Measurements from ENCODE around the gene PRR22.

The PRR22 gene

DNA sequence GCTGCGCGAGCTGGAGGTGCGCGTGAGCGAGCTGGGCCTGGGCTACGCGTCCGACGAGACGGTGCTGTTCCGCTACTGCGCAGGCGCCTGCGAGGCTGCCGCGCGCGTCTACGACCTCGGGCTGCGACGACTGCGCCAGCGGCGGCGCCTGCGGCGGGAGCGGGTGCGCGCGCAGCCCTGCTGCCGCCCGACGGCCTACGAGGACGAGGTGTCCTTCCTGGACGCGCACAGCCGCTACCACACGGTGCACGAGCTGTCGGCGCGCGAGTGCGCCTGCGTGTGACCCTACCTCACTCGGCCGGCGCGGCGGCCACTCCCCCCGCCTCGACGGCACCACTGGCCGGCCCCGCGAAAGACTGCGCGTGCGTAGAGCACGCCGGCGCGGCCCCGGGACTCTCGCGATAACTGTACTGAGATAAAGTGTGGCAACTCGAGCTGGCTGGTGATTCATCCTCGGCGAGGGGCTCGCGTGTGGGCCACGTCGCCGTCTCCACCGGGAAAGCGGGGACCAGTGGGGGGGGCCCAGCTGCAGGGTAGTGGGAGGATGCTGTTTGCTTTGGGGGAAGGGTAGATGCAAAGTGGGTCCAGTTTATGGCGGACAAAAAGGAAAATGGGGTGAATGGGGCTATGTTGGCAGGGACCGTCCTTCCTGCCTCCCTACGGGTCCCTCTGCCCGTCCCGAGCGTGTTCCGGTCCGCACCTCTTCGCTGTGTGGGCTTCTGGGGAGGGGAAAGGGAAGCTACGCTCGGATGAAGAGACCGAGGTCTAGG is 43.5 kb upstream of the PRR22 start:
- H3K4me1 ChIP-seq (ENCODE audit: insufficient read depth, insufficient read length): peaks cover 22% of the 10 kb centered on the region
- peak; percentile 89 for DNase-seq (ENCODE audit: low read depth, low spot score)
- H3K9me3 ChIP-seq (ENCODE audit: insufficient read depth, low read length): no peaks in the 10 kb centered on the region
- H3K36me3 ChIP-seq (ENCODE audit: insufficient read depth, insufficient read length, low read length): no peaks in the 10 kb centered on the region
- no peaks in the 10 kb centered on the region for H3K27me3 ChIP-seq (ENCODE audit: insufficient read depth, insufficient read length)
- TF ChIP-seq ZNF274 (IDR thresholded peaks at IDR 0.05; ENCODE audit: low read depth, low read length) (no peak), YY1 (IDR thresholded peaks at IDR 0.05; ENCODE audit: insufficient read depth, insufficient read length) (no peak), SUZ12 (IDR thresholded peaks at IDR 0.05; ENCODE audit: extremely low read depth, insufficient read depth, insufficient read length) (no peak)
- H3K4me3 ChIP-seq (ENCODE audit: insufficient read length, low read depth): peak overlapping the region; percentile 97
- H3K9ac ChIP-seq (ENCODE audit: insufficient read length, low read depth): peak overlapping the region; percentile 100

DNA sequence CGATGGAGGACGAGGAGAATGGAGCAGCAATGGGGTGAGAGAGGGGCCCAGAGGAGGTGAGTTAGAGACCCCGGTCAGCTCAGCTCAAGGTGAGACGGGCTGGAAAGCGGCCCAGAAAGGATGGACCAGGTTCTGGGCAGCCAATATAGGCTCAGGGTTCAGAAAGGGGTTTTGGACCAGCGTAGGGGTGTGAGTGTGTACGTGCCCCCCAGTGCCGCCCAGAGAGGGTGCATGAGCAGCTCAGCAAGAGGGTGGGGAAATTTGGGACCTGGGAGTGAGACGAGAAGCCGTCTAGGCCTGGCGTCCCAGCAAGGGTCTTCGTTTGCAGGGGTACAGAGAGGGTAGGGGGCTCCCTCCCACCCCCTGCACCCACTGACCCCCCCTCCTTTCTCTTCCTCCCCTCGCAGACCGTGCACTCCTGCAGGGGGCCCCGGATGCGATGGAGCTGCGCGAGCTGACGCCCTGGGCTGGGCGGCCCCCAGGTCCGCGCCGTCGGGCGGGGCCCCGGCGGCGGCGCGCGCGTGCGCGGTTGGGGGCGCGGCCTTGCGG is 42.9 kb upstream of the PRR22 start:
- TF ChIP-seq SUZ12 (IDR thresholded peaks at IDR 0.05; ENCODE audit: extremely low read depth, insufficient read depth, insufficient read length) (no peak), YY1 (IDR thresholded peaks at IDR 0.05; ENCODE audit: insufficient read depth, insufficient read length) (no peak), ZNF274 (IDR thresholded peaks at IDR 0.05; ENCODE audit: low read depth, low read length) (no peak)
- no peak for DNase-seq (ENCODE audit: low read depth, low spot score)
- Histone ChIP-seq H3K9ac (ENCODE audit: insufficient read length, low read depth) (peak overlapping the region; percentile 72), H3K9me3 (ENCODE audit: insufficient read depth, low read length) (no peaks in the 10 kb centered on the region), H3K4me1 (ENCODE audit: insufficient read depth, insufficient read length) (peaks cover 22% of the 10 kb centered on the region), H3K36me3 (ENCODE audit: insufficient read depth, insufficient read length, low read length) (no peaks in the 10 kb centered on the region), H3K27me3 (ENCODE audit: insufficient read depth, insufficient read length) (no peaks in the 10 kb centered on the region), H3K4me3 (ENCODE audit: insufficient read length, low read depth) (peak overlapping the region; percentile 97)

DNA sequence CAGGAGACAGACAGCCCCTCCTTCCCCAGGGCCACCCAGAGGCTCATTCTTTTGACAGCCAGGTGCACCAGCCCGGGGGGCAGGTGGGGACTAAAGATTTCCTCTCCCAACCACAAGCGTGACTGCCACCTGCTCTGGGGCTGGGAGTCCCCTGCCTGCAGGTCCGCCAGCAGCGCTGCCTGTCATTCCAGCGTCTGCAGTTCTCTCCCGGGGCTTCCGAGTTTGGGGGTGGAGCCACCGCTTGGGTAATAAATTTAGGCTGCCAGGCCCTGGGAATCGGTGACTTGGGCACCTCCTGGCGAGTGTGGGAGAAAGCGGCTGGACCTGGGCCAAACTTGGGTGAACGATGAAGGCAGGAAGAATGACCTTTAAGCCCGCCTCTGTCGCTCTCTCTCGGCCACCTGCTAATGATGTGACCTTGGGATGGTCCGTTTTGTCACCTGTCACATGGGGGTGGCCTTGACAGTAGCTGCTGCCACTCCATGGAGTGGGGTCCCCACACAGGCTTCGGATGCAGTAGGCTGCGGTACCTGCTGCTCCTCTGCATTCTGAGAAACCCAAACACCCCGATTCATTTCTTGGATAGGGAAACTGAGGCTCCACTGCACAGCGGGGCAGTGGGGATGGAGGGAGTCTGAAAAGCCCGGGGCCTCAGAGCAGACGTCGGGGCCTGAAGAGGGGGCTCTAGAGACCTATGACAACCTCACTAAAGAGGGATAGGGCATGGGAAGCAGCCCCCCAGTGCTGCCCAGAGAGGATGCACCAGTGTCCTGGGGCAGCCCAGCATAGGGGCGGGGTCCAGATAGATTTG is 42.2 kb upstream of the PRR22 start:
- no peaks in the 10 kb centered on the region for H3K36me3 ChIP-seq (ENCODE audit: insufficient read depth, insufficient read length, low read length)
- DNase-seq (ENCODE audit: low read depth, low spot score): no peak
- H3K4me1 ChIP-seq (ENCODE audit: insufficient read depth, insufficient read length): peaks cover 22% of the 10 kb centered on the region
- no peak overlapping the region for H3K9ac ChIP-seq (ENCODE audit: insufficient read length, low read depth)
- no peak for TF ChIP-seq ZNF274 (IDR thresholded peaks at IDR 0.05; ENCODE audit: low read depth, low read length)
- no peaks in the 10 kb centered on the region for H3K9me3 ChIP-seq (ENCODE audit: insufficient read depth, low read length)
- no peaks in the 10 kb centered on the region for H3K27me3 ChIP-seq (ENCODE audit: insufficient read depth, insufficient read length)
- no peak overlapping the region for H3K4me3 ChIP-seq (ENCODE audit: insufficient read length, low read depth)

DNA sequence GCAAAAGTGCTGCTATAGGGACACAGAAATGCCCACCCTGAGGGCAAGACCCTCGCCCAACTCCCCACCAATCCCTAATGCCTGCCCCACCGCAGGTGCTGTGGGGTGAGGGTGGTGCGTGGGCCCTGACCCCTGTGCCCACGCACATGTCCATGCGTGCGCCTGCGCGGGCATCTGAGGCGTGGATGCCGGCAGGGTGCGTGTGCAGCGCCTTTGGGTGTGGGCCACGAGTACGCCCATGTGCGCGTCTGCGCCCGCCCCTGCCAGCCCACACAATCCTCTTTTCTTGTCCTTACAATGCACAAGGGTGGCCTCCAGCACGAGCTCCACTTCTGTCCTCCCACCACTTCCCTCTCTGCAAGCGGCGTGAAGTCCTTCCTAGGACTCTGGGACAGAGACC is 40.6 kb upstream of the PRR22 start:
- TF ChIP-seq YY1 (IDR thresholded peaks at IDR 0.05; ENCODE audit: insufficient read depth, insufficient read length): no peak
- TF ChIP-seq SUZ12 (IDR thresholded peaks at IDR 0.05; ENCODE audit: extremely low read depth, insufficient read depth, insufficient read length): no peak
- TF ChIP-seq ZNF274 (IDR thresholded peaks at IDR 0.05; ENCODE audit: low read depth, low read length): no peak
- peaks cover 22% of the 10 kb centered on the region for H3K4me1 ChIP-seq (ENCODE audit: insufficient read depth, insufficient read length)
- DNase-seq (ENCODE audit: low read depth, low spot score): no peak
- no peaks in the 10 kb centered on the region for H3K27me3 ChIP-seq (ENCODE audit: insufficient read depth, insufficient read length)
- H3K9ac ChIP-seq (ENCODE audit: insufficient read length, low read depth): peak overlapping the region; percentile 42
- H3K36me3 ChIP-seq (ENCODE audit: insufficient read depth, insufficient read length, low read length): no peaks in the 10 kb centered on the region
- H3K4me3 ChIP-seq (ENCODE audit: insufficient read length, low read depth): no peak overlapping the region
- no peaks in the 10 kb centered on the region for H3K9me3 ChIP-seq (ENCODE audit: insufficient read depth, low read length)

DNA sequence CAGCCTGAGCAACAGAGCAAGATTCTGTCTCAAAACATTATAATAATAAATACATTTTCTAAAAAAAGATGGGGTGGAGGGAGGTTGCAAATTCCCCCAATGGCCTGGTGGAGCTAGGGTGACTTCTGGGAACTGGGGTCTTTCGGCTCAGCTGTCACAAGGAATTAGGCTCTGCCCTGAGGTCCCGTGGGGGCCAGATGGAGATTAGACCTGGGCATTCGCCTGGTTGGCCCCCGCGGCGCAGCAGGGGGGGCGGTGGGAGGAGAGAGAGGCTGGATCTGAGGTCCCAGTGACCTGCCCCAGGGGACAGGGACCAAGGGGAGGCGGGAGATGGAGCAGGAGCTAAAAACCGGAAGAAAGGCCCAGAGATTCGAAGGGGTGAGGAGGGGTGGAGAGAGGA is 40.2 kb upstream of the PRR22 start:
- peak overlapping the region; percentile 42 for H3K9ac ChIP-seq (ENCODE audit: insufficient read length, low read depth)
- H3K4me1 ChIP-seq (ENCODE audit: insufficient read depth, insufficient read length): peaks cover 20% of the 10 kb centered on the region
- no peaks in the 10 kb centered on the region for H3K27me3 ChIP-seq (ENCODE audit: insufficient read depth, insufficient read length)
- no peaks in the 10 kb centered on the region for H3K36me3 ChIP-seq (ENCODE audit: insufficient read depth, insufficient read length, low read length)
- no peak overlapping the region for H3K4me3 ChIP-seq (ENCODE audit: insufficient read length, low read depth)
- TF ChIP-seq YY1 (IDR thresholded peaks at IDR 0.05; ENCODE audit: insufficient read depth, insufficient read length) (no peak), SUZ12 (IDR thresholded peaks at IDR 0.05; ENCODE audit: extremely low read depth, insufficient read depth, insufficient read length) (no peak), ZNF274 (IDR thresholded peaks at IDR 0.05; ENCODE audit: low read depth, low read length) (no peak)
- DNase-seq (ENCODE audit: low read depth, low spot score): no peak
- H3K9me3 ChIP-seq (ENCODE audit: insufficient read depth, low read length): no peaks in the 10 kb centered on the region

DNA sequence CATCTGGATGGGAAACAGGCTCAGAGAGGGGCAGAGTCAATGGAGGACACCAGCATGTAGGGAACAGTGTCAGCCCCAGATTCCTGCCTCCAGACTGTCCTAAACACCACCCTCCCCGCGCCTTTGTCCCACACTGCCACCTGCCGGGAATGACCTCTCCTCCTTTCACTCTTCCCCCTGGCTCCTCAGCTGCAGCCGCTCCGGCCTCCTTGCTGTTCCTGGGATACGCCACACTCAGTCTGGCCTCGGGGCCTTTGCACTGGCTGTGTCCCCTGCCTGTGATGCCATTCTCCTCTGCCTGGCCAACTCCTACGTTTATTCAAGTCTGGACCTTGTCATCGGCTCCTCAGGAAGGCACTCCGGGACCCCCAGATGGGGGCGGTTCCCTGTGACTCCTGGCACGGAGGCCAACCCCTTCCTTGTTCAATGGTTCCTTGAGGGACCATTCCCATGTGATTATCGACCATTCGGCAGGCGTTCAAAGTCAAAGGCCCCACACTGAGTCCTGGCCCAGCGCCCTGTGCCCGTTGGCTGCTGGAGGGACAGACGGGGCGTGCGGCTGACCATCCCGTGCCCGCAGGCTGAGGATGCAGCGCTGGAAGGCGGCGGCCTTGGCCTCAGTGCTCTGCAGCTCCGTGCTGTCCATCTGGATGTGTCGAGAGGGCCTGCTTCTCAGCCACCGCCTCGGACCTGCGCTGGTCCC is 39.2 kb upstream of the PRR22 start:
- Histone ChIP-seq H3K4me1 (ENCODE audit: insufficient read depth, insufficient read length) (peaks cover 17% of the 10 kb centered on the region), H3K9ac (ENCODE audit: insufficient read length, low read depth) (no peak overlapping the region), H3K9me3 (ENCODE audit: insufficient read depth, low read length) (no peaks in the 10 kb centered on the region), H3K36me3 (ENCODE audit: insufficient read depth, insufficient read length, low read length) (no peaks in the 10 kb centered on the region), H3K4me3 (ENCODE audit: insufficient read length, low read depth) (no peak overlapping the region), H3K27me3 (ENCODE audit: insufficient read depth, insufficient read length) (no peaks in the 10 kb centered on the region)
- TF ChIP-seq YY1 (IDR thresholded peaks at IDR 0.05; ENCODE audit: insufficient read depth, insufficient read length): no peak
- no peak for DNase-seq (ENCODE audit: low read depth, low spot score)
